A204.1 (cell line): ENCODE results near the gene DDIT4.
"Not testable (repeated sequence)": the region's sequence is repeated elsewhere in the genome, so short reads cannot be mapped to it uniquely, and the experiment has no call there.

Experiments used
- FAIRE-seq: peaks from 2 replicates; lab custom pipeline; 2012; peaks lifted over from hg19 to GRCh38; lab: Jason Lieb, UNC

The DDIT4 gene

GRCh38 chr10:72273410-72274212 lies at the start of gene DDIT4:
Gene DDIT4, plus strand, starts transcription at chr10:72273924. Its CDS starts 293 bp downstream, at chr10:72274217.
- peak; percentile 87 for FAIRE-seq

- not testable (repeated sequence) for FAIRE-seq
Observed at GRCh38 chr10:72224191-72224590, 49.5 kb upstream of the DDIT4 start.

DNA sequence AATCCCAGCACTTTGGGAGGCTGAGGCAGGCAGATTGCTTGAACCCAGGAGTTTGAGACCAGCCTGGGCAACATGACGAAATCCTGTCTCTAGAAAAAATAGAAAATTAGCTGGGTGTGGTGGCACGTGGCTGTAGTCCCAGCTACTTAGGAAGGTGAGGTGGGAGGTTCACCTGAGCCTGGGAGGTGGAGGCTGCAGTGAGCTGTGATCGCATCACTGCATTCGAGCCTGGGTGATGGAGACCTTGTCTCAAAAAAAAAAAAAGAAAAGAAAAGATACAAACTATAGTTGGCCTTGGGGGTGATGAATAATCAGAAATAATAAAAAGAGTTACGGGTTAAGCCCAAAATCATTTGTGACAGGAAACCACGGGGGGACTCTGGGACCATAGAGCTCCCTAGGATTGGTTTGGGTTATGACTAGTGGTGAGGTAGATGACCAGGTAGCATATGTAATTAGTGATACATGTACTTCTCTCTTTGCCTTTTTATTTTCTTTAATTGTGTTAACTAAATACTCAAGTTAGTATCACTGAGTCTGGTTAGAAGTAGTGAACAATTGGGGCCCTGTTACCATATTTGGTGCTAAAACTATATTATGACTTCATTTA lies 47.2 kb upstream of the DDIT4 start:
- no peak for FAIRE-seq

- no peak for FAIRE-seq
Observed at GRCh38 chr10:72227826-72228225, 45.9 kb upstream of the DDIT4 start.

- FAIRE-seq, result no peak
Observed at GRCh38 chr10:72228318-72228751, 45.4 kb upstream of the DDIT4 start.

DNA sequence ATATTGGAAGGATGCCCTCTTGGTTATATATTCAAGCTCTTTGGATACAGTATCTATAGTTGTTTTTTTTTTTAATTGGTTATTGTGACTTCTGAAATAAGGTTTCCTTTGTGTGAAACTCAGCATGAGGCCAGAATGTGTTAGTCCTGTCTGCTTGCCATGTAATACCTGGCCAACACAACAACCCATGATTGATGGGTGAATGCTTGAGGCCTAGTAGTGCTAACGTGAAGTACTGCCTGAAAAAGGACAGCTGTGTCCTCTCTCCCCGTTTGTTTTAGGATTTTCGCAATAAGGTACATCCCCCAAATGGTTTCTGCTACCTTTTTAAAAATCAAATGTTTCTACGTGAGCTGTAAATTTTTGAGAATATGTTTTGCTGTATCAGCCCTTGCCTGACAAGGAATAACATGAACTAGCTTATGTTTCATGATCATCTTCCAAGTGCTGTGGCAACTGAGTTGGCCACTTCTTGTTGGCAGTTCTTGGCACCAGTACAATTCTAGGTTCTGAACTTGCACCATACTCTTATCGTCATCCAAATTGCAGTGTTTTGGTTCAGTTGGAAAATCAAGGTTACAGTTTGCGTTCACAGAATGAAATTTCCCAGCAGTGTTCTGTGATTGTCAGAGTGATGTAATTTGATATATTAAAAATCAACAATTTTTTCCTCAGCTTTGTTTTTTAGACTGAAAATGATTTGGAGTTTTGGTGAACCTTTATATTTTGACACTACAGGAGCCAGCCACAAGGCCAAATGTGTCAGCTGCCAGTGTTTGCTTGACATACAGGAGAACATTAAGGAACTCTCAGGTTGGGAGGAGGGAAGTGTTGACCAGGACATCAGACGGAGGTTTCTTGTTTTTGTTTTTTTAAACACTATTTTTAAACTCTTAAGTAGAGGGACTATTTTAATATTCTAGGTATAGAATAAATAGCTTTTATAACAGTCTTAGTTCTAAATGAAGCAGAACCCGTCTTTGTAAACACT lies 44.2 kb upstream of the DDIT4 start:
- FAIRE-seq, result no peak

GRCh38 chr10:72233621-72234020 lies 40.1 kb upstream of the DDIT4 start:
- no peak for FAIRE-seq

DNA sequence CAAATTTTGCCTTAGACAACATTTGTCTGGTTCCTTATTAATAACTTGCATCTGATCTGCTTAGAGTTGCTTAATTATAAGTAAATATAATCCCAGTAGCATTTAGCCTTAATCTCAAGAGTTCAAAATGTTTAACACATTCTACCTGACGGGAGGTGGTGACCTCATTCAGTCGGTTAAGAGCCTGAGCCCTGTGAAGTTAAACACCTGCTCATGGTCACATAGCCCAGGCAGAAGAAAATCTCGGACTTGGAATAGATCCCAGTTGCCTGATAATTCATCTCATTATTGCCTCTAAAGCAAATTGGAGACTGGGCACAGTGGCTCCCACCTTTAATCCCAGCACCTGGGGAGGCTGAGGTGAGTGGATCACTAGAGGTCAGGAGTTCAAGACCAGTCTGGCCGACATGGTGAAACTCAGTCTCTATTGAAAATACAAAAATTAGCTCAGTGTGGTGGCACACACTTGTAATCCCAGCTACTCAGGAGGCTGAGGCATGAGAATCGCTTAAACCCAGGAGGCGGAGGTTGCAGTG lies 39.1 kb upstream of the DDIT4 start:
- no peak for FAIRE-seq

DNA sequence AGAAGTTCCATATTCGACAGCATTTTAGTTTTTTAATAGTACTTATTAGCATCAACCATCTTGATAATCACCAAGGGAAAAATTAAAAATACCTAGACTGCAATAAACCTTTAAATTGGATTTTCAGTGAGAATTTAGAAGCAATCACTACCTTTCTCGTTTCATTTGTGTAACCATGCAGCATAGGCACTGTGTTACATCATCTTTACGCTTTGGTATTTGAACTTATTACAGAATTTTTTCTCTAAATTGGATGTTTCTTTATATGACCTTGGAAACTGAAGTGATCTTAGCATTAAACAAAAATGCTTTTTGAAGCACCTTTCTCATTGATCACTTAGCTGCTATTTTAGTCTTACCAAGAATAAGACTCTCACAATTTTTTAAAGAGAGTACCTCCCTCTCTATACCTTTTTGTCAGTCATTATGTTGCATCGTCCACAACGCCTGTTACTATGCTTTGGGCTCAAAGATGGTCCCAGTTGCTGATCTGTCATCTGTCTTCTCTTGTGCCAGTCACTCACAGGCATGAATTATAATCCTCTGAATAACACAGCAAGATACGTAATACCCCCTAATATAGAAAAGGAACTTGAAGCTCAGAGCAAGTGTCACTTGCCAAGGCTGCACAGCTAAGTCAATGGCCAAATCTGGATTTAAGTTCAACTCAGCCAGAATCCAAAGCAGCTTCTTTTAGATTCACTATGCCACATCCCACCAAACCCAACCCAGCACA lies 38.0 kb upstream of the DDIT4 start:
- no peak for FAIRE-seq

GRCh38 chr10:72238392-72239175 lies 35.1 kb upstream of the DDIT4 start:
- no peak for FAIRE-seq

GRCh38 chr10:72239409-72239808 lies 34.3 kb upstream of the DDIT4 start:
- FAIRE-seq, result no peak

- no peak for FAIRE-seq
Observed at GRCh38 chr10:72240371-72240770, 33.4 kb upstream of the DDIT4 start.

DNA sequence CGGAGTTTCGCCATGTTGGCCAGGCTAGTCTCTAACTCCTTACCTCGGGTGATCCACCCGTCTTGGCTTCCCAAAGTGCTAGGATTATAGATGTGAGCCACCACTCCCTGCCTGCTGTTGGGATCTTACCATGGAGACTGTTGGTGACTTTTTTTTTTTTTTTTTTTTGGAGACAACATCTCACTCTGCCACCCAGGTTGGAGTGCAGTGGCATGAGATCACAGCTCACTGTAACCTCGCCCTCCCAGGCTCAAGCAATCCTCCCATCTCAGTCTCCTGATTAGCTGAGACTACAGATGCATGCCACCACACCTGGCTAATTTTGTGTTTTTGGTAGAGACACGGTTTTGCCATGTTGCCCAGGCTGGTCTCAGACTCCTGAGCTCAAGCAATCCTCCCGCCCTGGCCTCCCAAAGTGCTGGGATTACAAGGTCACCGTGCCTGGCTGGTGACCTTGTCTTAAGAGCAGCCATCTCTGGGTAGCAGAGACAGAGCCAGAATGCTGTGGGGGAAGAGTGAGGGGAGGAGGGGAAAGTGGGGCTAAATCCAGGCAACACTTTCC lies 32.0 kb upstream of the DDIT4 start:
- FAIRE-seq, result no peak

DNA sequence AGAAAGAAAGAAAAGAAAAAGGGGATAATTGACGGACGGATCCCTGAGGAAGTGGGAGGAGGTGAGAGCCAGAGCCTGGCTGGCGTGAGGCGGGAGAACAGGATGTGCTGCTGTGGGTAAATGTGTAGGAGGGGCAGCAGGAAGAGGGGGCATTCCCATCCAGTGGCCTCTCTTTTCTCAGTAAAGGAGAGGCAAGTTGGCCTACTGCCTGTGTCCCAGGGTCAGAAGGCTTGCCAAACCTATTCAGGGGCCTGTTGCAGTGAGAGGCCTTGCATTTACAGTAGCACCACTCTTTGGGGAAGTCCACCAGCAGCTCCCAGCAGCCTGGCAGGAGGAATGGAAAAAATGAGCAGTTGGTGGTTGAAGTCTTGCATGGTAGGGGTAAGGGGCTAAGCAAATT lies 31.0 kb upstream of the DDIT4 start:
- no peak for FAIRE-seq

- FAIRE-seq, result no peak
Observed at GRCh38 chr10:72243822-72244437, 29.8 kb upstream of the DDIT4 start.

GRCh38 chr10:72244573-72245038 lies 29.1 kb upstream of the DDIT4 start:
- FAIRE-seq, result no peak

- no peak for FAIRE-seq
Observed at GRCh38 chr10:72245949-72246525, 27.7 kb upstream of the DDIT4 start.

- no peak for FAIRE-seq
Observed at GRCh38 chr10:72248468-72249151, 25.1 kb upstream of the DDIT4 start.
